Lower leg skin (tissue), 4 donors: Measurements from ENCODE around the gene MS4A2. TPM values are rescaled to one million over a fixed set of nuclear protein-coding genes. Genes with fewer than 3 reads are reported as not detected.
"Not testable (repeated sequence)": the region's sequence is repeated elsewhere in the genome, so short reads cannot be mapped to it uniquely, and the experiment has no call there.

ENCODE experiments used
- DNase-seq, 2 donors: peaks; one replicate each; pipeline ENCODE4 v3.0.0-alpha.2; 2019; ENCODE audit warnings: low spot score in 2 of 2
- H3K4me3 ChIP-seq: fragments of 200-600 bp; sonication (generic); 2 replicates; pipeline ENCODE4 v1.5.1; 2017; ENCODE audit warnings: mild to moderate bottlenecking, low read depth; ENCODE audit not compliant: poor library complexity, severe bottlenecking
- POLR2A ChIP-seq, 2 donors: fragments of 450-650 bp; IDR thresholded peaks; one replicate each; pipeline ENCODE4 v1.6.1; 2016 to 2017; ENCODE audit warnings: antibody characterized with exemption in 2 of 2, mild to moderate bottlenecking in 1 of 2, moderate library complexity in 1 of 2
- WGBS, 2 donors: methylation state at CpG; one replicate each; pipeline ENCODE4 v1.1.5; 2018; 5-methylcytosine and 5-hydroxymethylcytosine counted together
- intact Hi-C: fragments of 100-400 bp; cut with DNase I; formaldehyde crosslinking; loops from one replicate; pipeline ENCODE4 v1.15.0; 2023; ENCODE audit warnings: low total_unique reads
- total RNA-seq, 4 donors: library from RNA; depleted of rRNA; stranded (reverse); fragments of >200 nt; gene quantifications; one replicate each; pipeline ENCODE4 v1.1.0, GENCODE V29; 2016
- TF ChIP-seq, protein P1 (sequence below), 3 donors: fragments of 450-650 bp; IDR thresholded peaks; one replicate each; pipeline ENCODE4 v1.5.1; 2016; ENCODE audit warnings: antibody characterized with exemption in 3 of 3, mild to moderate bottlenecking in 3 of 3, moderate library complexity in 2 of 3

MS4A2 gene
- total RNA-seq, result 1 to 10 TPM in 1 of 4 donors, under 1 TPM in 3; 0.13 to 1.8 (median 0.32) TPM

DNA sequence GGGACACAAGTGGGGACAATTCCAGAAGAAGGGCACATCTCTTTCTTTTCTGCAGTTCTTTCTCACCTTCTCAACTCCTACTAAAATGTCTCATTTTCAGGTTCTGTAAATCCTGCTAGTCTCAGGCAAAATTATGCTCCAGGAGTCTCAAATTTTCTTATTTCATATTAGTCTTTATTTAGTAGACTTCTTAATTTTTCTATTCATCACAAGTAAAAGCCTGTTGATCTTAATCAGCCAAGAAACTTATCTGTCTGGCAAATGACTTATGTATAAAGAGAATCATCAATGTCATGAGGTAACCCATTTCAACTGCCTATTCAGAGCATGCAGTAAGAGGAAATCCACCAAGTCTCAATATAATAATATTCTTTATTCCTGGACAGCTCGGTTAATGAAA is at the start of gene MS4A2:
Gene MS4A2 (plus strand): TSS at position 301 of the 400 bp plus-strand sequence. CDS start 102 bp downstream, outside the sequence.
- H3K4me3 ChIP-seq, result no peak within 1 kb of the TSS
- intact Hi-C loops, result no loop called here
- WGBS, 2 donors, result 77 to 85% methylated on average over 1 of the region's 1 CpG
- no peak for TF ChIP-seq POLR2A (IDR thresholded peaks at IDR 0.05)
- TF ChIP-seq, protein P1, sequence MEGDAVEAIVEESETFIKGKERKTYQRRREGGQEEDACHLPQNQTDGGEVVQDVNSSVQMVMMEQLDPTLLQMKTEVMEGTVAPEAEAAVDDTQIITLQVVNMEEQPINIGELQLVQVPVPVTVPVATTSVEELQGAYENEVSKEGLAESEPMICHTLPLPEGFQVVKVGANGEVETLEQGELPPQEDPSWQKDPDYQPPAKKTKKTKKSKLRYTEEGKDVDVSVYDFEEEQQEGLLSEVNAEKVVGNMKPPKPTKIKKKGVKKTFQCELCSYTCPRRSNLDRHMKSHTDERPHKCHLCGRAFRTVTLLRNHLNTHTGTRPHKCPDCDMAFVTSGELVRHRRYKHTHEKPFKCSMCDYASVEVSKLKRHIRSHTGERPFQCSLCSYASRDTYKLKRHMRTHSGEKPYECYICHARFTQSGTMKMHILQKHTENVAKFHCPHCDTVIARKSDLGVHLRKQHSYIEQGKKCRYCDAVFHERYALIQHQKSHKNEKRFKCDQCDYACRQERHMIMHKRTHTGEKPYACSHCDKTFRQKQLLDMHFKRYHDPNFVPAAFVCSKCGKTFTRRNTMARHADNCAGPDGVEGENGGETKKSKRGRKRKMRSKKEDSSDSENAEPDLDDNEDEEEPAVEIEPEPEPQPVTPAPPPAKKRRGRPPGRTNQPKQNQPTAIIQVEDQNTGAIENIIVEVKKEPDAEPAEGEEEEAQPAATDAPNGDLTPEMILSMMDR (IDR thresholded peaks at IDR 0.05), result no peak
- no peak for DNase-seq

- intact Hi-C loops, result no loop called here
- H3K4me3 ChIP-seq, result no peak within 1 kb of the TSS
- no peak for DNase-seq
- WGBS, 2 donors, result 88 to 90% methylated on average over 8 of the region's 8 CpGs
- TF ChIP-seq POLR2A (IDR thresholded peaks at IDR 0.05), result no peak
- TF ChIP-seq, protein P1 (IDR thresholded peaks at IDR 0.05), result no peak
Observed at GRCh38 chr11:60040109-60040508, 48.4 kb upstream of the MS4A2 start, which contains the start of gene OOSP2. OOSP2 (plus strand) TSS chr11:60040409; CDS start chr11:60040460, 51 bp downstream.

- H3K4me3 ChIP-seq, DNase-seq, intact Hi-C loops: not testable (repeated sequence)
Observed at GRCh38 chr11:60050422-60050821, 38.0 kb upstream of the MS4A2 start.

GRCh38 chr11:60050839-60051238 is 37.6 kb upstream of the MS4A2 start:
- WGBS, 2 donors, result 31 to 63% methylated on average over 3 of the region's 3 CpGs
- intact Hi-C loops, H3K4me3 ChIP-seq, DNase-seq: not testable (repeated sequence)

DNA sequence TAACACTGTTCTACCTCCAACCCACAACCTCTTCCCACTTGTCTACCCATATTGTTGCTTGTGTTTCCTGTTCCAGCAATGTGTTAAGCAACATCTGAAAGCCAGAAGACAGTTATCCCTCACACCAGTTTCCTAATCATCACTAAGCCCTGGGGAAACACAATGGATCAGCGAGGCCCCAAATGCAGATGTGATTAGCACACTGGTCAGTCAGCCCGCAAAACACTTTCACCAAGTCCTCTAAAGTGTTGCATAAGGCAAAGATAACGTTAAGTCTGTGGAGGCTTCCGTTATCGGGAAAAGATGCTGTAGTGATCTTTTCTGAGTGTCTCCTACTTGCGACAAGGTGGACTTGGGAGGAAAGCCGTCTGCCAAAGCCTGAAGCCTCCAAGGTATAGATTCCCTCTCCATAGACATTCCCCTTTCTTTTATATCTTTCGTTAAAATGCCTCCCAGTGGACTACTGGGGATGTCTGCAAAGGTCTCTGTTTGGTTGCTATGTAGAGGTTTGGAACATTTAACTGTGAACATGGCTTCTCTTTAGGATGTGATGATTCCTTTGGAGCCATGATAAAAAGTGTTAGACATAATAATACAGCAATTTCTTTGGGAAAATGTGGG is 32.0 kb upstream of the MS4A2 start, which contains the start of gene MS4A3:
Gene MS4A3 (plus strand): TSS at position 317 of the 621 bp plus-strand sequence. CDS start 4,496 bp downstream, outside the sequence.
- 66 to 76% methylated on average over 8 of the region's 8 CpGs for WGBS, 2 donors
- DNase-seq, result no peak
- H3K4me3 ChIP-seq, result no peak within 1 kb of the TSS
- intact Hi-C loops, result no loop called here
- no peak for TF ChIP-seq POLR2A (IDR thresholded peaks at IDR 0.05)
- TF ChIP-seq, protein P1 (IDR thresholded peaks at IDR 0.05), result no peak

DNA sequence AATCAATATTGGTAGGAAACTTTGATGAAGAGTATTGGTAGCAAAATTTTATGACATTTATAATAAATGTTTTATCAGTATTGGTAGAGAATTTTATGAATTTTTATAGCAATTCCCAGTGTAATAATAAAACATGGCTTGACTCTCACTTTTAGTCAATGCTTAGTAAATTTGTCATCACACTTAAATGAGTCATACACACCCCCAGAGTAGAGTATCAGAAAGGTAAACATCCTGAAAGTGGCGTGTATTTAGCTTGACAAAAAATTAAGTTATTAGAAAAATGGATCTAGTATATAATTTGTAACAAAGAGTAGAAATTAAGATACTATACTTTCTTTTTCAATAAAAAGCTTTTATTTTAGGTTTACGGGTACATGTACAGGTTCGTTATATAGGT is 29.4 kb upstream of the MS4A2 start:
- intact Hi-C loops, result no loop called here
- H3K4me3 ChIP-seq, result no peak overlapping the region
- no peak for DNase-seq
- WGBS, 2 donors, result 84 to 88% methylated on average over 3 of the region's 3 CpGs
- TF ChIP-seq POLR2A (IDR thresholded peaks at IDR 0.05), result no peak
- TF ChIP-seq, protein P1 (IDR thresholded peaks at IDR 0.05), result no peak
